Skeletal muscle tissue (tissue), 5 donors: ENCODE results near the gene TRIM4. TPM values are rescaled to one million over a fixed set of nuclear protein-coding genes. Genes with fewer than 3 reads are reported as not detected.

ENCODE experiments used
- H3K27ac ChIP-seq: one replicate; pipeline ENCODE4 v1.7.0; 2013; ENCODE audit warnings: mild to moderate bottlenecking, low read depth, low read length, inconsistent platforms
- H3K27me3 ChIP-seq, 3 donors: one replicate each; pipeline ENCODE4 v1.7.0; 2013; ENCODE audit warnings: low read length in 3 of 3; ENCODE audit not compliant: control insufficient read depth in 3 of 3, insufficient read depth in 3 of 3
- H3K36me3 ChIP-seq, 3 donors: one replicate each; pipeline ENCODE4 v1.7.0; 2013; ENCODE audit warnings: low read length in 3 of 3; ENCODE audit not compliant: control insufficient read depth in 3 of 3, insufficient read depth in 3 of 3
- H3K4me1 ChIP-seq, 3 donors: one replicate each; pipeline ENCODE4 v1.7.0; 2013; ENCODE audit warnings: low read length in 3 of 3, mild to moderate bottlenecking in 3 of 3; ENCODE audit not compliant: control insufficient read depth in 3 of 3, insufficient read depth in 3 of 3
- H3K4me3 ChIP-seq, 3 donors: one replicate each; pipeline ENCODE4 v1.7.0; 2013; ENCODE audit warnings: low read length in 3 of 3
- H3K9ac ChIP-seq, 3 donors: one replicate each; pipeline ENCODE4 v1.7.0; 2013; ENCODE audit warnings: low read length in 3 of 3, mild to moderate bottlenecking in 3 of 3, moderate library complexity in 2 of 3, low read depth in 1 of 3
- H3K9me3 ChIP-seq, 3 donors: one replicate each; pipeline ENCODE4 v1.7.0; 2013; ENCODE audit warnings: low read length in 3 of 3; ENCODE audit not compliant: control insufficient read depth in 3 of 3
- small RNA-seq: library from RNA; depleted of rRNA; stranded (forward); fragments of <200 nt; gene quantifications from one replicate; pipeline ENCODE3, GENCODE V24; 2014
- total RNA-seq: library from RNA; depleted of rRNA; stranded (reverse); fragments of >200 nt; gene quantifications from one replicate; pipeline ENCODE4 v1.2.3, GENCODE V29; 2014
- donor health status: Osteomylitis.

TRIM4 gene
- total RNA-seq, 1 donor from 2014 or later, result 15.1 TPM

DNA sequence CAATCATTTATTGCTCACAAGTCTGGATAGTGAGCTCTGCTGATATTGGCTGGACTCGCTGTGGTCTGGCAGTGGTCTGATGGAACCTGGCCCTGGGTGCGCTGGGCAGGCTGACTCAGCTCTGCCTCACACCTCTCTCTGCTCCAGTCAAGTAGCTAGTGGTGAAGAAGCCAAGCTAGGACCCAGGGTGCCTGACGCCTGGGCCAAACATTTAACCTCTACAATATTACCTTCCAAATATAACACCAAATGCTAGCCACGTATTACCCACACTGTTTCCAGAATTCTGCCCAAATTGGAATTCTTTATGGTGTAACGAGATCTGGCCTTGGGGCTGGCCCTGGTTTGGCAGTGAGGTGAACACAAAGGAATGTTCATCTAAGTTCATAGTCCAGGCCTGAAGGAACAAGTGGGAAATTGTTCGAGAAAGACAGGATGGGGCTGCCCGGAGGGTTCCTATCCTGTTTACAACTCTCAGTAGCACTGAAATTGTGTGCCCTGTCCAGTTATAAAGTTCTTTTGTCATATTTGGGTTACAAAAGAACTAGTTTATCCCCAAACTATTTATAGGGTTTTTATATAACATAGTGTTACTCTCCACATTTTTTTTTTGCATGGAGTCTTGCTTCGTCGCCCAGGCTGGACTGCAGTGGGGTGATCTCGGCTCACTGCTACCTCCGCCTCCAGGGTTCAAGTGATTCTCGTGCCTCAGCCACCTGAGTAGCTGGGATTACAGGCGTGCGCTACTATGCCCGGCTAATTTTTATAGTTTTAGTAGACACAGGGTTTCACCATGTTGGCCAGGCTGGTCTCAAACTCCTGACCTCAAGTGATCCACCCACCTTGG is 58.8 kb downstream of the TRIM4 start:
- Histone ChIP-seq H3K4me3 (peak overlapping the region in 2 of 3 donors; percentile 29 to 30), H3K9me3 (peaks cover 0 to 2% (median 2%) of the 10 kb centered on the region in 3 donors), H3K36me3 (no peaks in the 10 kb centered on the region), H3K4me1 (peaks cover 9 to 13% (median 10%) of the 10 kb centered on the region in 3 donors), H3K9ac (no peak overlapping the region), H3K27me3 (no peaks in the 10 kb centered on the region), H3K27ac (peak overlapping the region; percentile 66)

DNA sequence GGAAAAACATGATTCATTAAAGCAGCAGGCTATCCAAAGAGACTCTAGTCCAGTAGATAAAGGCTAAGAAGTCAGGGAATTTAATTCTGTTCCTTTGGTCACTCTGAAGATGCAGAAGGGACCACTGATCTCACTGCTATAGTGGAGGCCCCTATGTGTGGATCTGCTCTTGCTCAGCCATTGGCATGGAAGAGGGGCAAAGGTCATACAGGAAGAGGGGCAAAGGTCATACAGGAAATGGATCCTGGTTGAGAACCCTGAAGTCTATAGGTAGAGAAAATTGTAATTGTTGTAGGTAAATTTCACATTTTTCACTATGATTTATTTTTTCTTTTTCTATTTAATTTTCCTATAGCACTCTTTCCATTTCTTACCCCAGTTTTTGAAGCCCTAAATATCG is 64.1 kb downstream of the TRIM4 start:
- no peaks in the 10 kb centered on the region for H3K27me3 ChIP-seq
- no peak overlapping the region for H3K9ac ChIP-seq
- no peak overlapping the region for H3K27ac ChIP-seq
- peaks cover 6 to 10% (median 8%) of the 10 kb centered on the region in 3 donors for H3K4me1 ChIP-seq
- no peak overlapping the region for H3K4me3 ChIP-seq
- H3K9me3 ChIP-seq, result no peaks in the 10 kb centered on the region
- H3K36me3 ChIP-seq, result no peaks in the 10 kb centered on the region

DNA sequence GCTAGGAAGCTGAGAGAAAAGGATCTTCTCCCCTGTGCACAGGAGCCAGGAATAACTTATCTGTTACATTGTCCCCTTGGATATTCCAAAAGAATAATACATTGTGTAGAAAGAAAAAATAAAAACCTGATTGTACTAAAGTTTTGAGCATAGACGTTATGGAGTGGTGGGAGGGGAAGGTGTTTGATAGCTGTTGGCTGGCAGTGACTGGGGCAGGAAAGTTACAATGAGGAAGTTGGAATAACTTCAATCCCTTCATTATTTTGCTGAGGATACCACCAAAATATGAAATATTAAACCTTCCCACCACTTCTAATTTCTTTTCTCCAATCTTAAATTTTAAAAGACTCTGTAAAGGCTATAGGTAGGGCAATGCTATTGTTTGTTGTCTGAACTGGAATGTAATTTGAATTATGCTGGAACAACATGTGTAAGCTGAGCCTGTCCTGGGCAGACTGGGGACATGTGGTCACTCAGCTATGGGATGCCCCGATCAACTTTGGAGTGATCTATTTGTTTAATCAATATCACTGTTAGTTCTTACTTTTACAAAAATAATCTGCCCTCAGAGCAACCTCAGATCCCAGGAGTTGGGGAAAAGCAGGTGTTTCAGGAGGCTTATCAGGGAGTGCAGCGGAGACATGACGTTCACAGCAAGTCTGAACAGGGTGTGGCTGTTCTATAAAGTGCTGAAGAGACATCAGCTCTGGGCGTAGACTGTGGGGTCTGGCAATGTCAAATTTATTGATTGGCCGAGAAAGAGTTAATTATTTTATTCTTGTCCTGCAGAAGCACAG is 70.7 kb downstream of the TRIM4 start:
- no peaks in the 10 kb centered on the region for H3K36me3 ChIP-seq
- no peak overlapping the region for H3K27ac ChIP-seq
- H3K4me1 ChIP-seq, result no peaks in the 10 kb centered on the region
- no peaks in the 10 kb centered on the region for H3K9me3 ChIP-seq
- H3K9ac ChIP-seq, result no peak overlapping the region
- H3K27me3 ChIP-seq, result no peaks in the 10 kb centered on the region
- H3K4me3 ChIP-seq, result no peak overlapping the region

DNA sequence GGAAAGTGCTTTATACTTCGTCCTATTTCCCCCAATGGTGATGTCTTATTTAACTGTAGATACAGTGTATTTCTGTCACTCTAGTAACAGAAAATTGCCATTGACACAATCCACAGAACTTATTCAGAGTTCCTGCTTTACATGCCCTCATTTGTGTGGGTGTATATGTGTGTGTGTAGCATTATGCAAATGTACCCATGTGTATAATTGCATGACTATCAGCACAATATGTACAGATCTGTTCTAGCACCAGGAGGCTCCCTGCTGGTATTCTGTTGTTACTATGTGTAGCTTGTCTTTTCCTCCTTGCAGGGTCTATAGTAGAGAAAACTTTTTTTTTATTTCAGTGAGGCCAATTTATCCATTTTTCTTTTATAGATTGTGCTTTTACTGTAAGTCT is 75.0 kb downstream of the TRIM4 start:
- no peaks in the 10 kb centered on the region for H3K9me3 ChIP-seq
- no peak overlapping the region for H3K4me3 ChIP-seq
- H3K27ac ChIP-seq, result no peak overlapping the region
- H3K9ac ChIP-seq, result no peak overlapping the region
- H3K27me3 ChIP-seq, result no peaks in the 10 kb centered on the region
- no peaks in the 10 kb centered on the region for H3K36me3 ChIP-seq
- H3K4me1 ChIP-seq, result no peaks in the 10 kb centered on the region

- Histone ChIP-seq H3K27ac (no peak overlapping the region), H3K4me3 (no peak overlapping the region), H3K9me3 (no peaks in the 10 kb centered on the region), H3K36me3 (no peaks in the 10 kb centered on the region), H3K27me3 (no peaks in the 10 kb centered on the region), H3K9ac (no peak overlapping the region), H3K4me1 (no peaks in the 10 kb centered on the region)
These were observed 75.5 kb downstream of the TRIM4 start for GRCh38 chr7:99843808-99844207.

- Histone ChIP-seq H3K27ac (no peak overlapping the region), H3K36me3 (no peaks in the 10 kb centered on the region), H3K4me3 (no peak overlapping the region), H3K9me3 (no peaks in the 10 kb centered on the region), H3K4me1 (no peaks in the 10 kb centered on the region), H3K27me3 (no peaks in the 10 kb centered on the region), H3K9ac (no peak overlapping the region)
These were observed 76.4 kb downstream of the TRIM4 start for GRCh38 chr7:99842926-99843325.

Small RNA genes lying within 50 kb of the gene (small RNA-seq; reads per million reads assigned to genes)
- gene AC011904.1 (not detected), gene CYP3A52P (not detected), gene RF00019 (not detected), gene RF00561 (not detected)

Other genes with a start within 250 kb of the TRIM4 start
- 1.0 TPM for gene CYP3A5, start 239.5 kb downstream of the TRIM4 start, total RNA-seq
- gene CYP3A7, start 184.3 kb downstream of the TRIM4 start, total RNA-seq, result 0.52 TPM
- not detected for gene CYP3A4, start 135.3 kb downstream of the TRIM4 start, total RNA-seq
- gene CYP3A43, start 91.5 kb downstream of the TRIM4 start, total RNA-seq, result not detected
- not detected for gene OR2AE1, start 42.5 kb downstream of the TRIM4 start, total RNA-seq
- 1.0 TPM for gene GJC3, start 10.1 kb upstream of the TRIM4 start, total RNA-seq
- 9.4 TPM for gene AZGP1, start 56.5 kb upstream of the TRIM4 start, total RNA-seq
- 32.9 TPM for gene ZKSCAN1, start 96.1 kb upstream of the TRIM4 start, total RNA-seq
- gene ZSCAN21, start 130.2 kb upstream of the TRIM4 start, total RNA-seq, result 11.5 TPM
- 34.4 TPM for gene ZNF3, start 162.2 kb upstream of the TRIM4 start, total RNA-seq
- 57.4 TPM for gene COPS6, start 169.4 kb upstream of the TRIM4 start, total RNA-seq
- 42.3 TPM for gene MCM7, start 181.9 kb upstream of the TRIM4 start, total RNA-seq
- gene AP4M1, start 182.1 kb upstream of the TRIM4 start, total RNA-seq, result 20.9 TPM
- gene TAF6, start 199.8 kb upstream of the TRIM4 start, total RNA-seq, result 11.0 TPM
- gene CNPY4, start 200.1 kb upstream of the TRIM4 start, total RNA-seq, result 25.6 TPM
- gene MBLAC1, start 207.4 kb upstream of the TRIM4 start, total RNA-seq, result 1.0 TPM
- gene LAMTOR4, start 229.4 kb upstream of the TRIM4 start, total RNA-seq, result 73.1 TPM
- 2.6 TPM for gene TRAPPC14, start 239.2 kb upstream of the TRIM4 start, total RNA-seq
- 2.1 TPM for gene GAL3ST4, start 249.1 kb upstream of the TRIM4 start, total RNA-seq